Loucy (cell line): Measurements from ENCODE around the gene GSS.

Experiments
- EZH2phosphoT487 ChIP-seq: fragments of 200-600 bp; IDR thresholded peaks from 2 replicates; pipeline ENCODE4 v1.6.1; 2018; ENCODE audit warnings: antibody characterized with exemption, mild to moderate bottlenecking, moderate library complexity, borderline replicate concordance
- TF ChIP-seq, protein P1 (sequence below): fragments of 200-600 bp; sonication (generic); conservative IDR thresholded peaks from 2 replicates; pipeline ENCODE4 v1.5.1; 2014; ENCODE audit warnings: mild to moderate bottlenecking, antibody characterized with exemption, low read length

DNA sequence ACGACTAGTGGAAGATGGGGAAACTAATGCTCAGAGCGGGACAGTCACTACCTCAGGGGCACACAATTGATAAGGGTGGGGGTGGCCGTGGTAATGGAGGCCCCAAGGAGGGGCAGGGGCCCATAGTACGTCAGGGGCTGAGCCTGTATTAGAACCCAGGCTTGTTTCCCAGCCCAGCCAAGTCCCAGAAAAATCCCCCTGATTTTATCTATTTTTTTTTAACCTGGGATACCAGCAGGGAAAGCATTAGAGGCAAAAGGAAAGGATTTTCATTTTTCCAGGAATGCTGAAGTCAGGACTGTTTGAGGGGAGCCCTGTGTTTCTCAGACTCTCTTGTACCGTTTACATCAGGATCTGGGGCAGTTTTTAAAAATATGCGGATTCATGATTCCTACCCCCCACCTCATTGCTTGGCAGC lies 444 bp upstream of the GSS start:
- TF ChIP-seq, protein P1, sequence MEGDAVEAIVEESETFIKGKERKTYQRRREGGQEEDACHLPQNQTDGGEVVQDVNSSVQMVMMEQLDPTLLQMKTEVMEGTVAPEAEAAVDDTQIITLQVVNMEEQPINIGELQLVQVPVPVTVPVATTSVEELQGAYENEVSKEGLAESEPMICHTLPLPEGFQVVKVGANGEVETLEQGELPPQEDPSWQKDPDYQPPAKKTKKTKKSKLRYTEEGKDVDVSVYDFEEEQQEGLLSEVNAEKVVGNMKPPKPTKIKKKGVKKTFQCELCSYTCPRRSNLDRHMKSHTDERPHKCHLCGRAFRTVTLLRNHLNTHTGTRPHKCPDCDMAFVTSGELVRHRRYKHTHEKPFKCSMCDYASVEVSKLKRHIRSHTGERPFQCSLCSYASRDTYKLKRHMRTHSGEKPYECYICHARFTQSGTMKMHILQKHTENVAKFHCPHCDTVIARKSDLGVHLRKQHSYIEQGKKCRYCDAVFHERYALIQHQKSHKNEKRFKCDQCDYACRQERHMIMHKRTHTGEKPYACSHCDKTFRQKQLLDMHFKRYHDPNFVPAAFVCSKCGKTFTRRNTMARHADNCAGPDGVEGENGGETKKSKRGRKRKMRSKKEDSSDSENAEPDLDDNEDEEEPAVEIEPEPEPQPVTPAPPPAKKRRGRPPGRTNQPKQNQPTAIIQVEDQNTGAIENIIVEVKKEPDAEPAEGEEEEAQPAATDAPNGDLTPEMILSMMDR = no peak; the same call in 1 of the 2 replicates
- TF ChIP-seq EZH2phosphoT487 = no peak
